B cell (primary cell): Measurements from ENCODE around the gene PCBP3. TPM values are rescaled to one million over a fixed set of nuclear protein-coding genes. Genes with fewer than 3 reads are reported as not detected.

Experiments used
- ATAC-seq: fragments of 200-7000 bp; cut with Tn5 transposase; one replicate; pipeline ENCODE4 v1.10.0; 2021; ENCODE audit warnings: low read depth, mild to moderate bottlenecking, moderate number of reproducible peaks, moderate library complexity
- CTCF ChIA-PET: fragments of 350-600 bp; sonication (Branson Sonifier 250); formaldehyde crosslinking; loops from one replicate; lab custom pipeline; 2021; ENCODE audit warnings: antibody characterized with exemption, inconsistent platforms; lab: Charles Lee
- POLR2A ChIA-PET: fragments of 350-600 bp; sonication (Branson Sonifier 250); formaldehyde crosslinking; loops from one replicate; lab custom pipeline; 2021; ENCODE audit warnings: antibody characterized with exemption; lab: Charles Lee
- DNase-seq: peaks from one replicate; pipeline ENCODE4 v3.0.0; 2013
- H2AFZ ChIP-seq: 2 replicates; pipeline ENCODE4 v1.6.1; 2012; ENCODE audit warnings: mild to moderate bottlenecking, low read depth, low read length; ENCODE audit not compliant: insufficient read depth, poor library complexity, severe bottlenecking
- H3K27ac ChIP-seq, 2 donors: 1 replicate in 1 of 2; 2 replicates in 1 of 2; pipeline ENCODE4 v1.5.1; 2012 to 2013; ENCODE audit warnings: low read length in 2 of 2, mild to moderate bottlenecking in 2 of 2, moderate library complexity in 1 of 2
- H3K27me3 ChIP-seq, 4 experiments: fragments of 200-600 bp in 1 of 4; sonication (generic) in 1 of 4; replicated peaks in 1 of 4; 1 replicate in 2 of 4; 2 replicates in 2 of 4; pipeline versions ENCODE4 v1.6.1 to v1.7.0; 2013 to 2016; ENCODE audit warnings: low read length in 3 of 4, mild to moderate bottlenecking in 2 of 4, mixed read lengths in 1 of 4, moderate library complexity in 1 of 4; ENCODE audit not compliant: insufficient read depth in 4 of 4, control insufficient read depth in 3 of 4; ENCODE audit errors: control extremely low read depth in 1 of 4
- H3K36me3 ChIP-seq, 2 experiments: replicated peaks in 1 of 2; 1 replicate in 1 of 2; 2 replicates in 1 of 2; pipeline versions ENCODE4 v1.6.1 to v1.7.1; 2013; ENCODE audit warnings: low read length in 1 of 2; ENCODE audit not compliant: insufficient read depth in 2 of 2, control insufficient read depth in 1 of 2; ENCODE audit errors: control extremely low read depth in 1 of 2, extremely low read depth in 1 of 2
- H3K4me1 ChIP-seq, 2 donors: fragments of 200-600 bp in 1 of 2; sonication (generic) in 1 of 2; 1 replicate in 1 of 2; 2 replicates in 1 of 2; pipeline versions ENCODE4 v1.5.1 to v1.6.1; 2013 to 2017; ENCODE audit warnings: low read length in 2 of 2; ENCODE audit not compliant: control insufficient read depth in 2 of 2, insufficient read depth in 2 of 2
- H3K4me2 ChIP-seq: replicated peaks from 2 replicates; pipeline ENCODE3; 2012; ENCODE audit warnings: mild to moderate bottlenecking, low read depth, low read length; ENCODE audit not compliant: poor library complexity, severe bottlenecking
- H3K4me3 ChIP-seq, 5 experiments: fragments of 200-600 bp in 1 of 5; sonication (generic) in 1 of 5; 1 replicate in 3 of 5; 2 replicates in 2 of 5; pipeline versions ENCODE4 v1.5.1 to v1.7.0; 2011 to 2016; ENCODE audit warnings: low read length in 4 of 5, mild to moderate bottlenecking in 4 of 5, low read depth in 2 of 5, control low read depth in 1 of 5, moderate library complexity in 1 of 5; ENCODE audit not compliant: insufficient read depth in 1 of 5; ENCODE audit errors: control extremely low read depth in 1 of 5, extremely low read depth in 1 of 5
- H3K79me2 ChIP-seq: fragments of 200-600 bp; sonication (generic); one replicate; pipeline ENCODE4 v1.6.0; 2016; ENCODE audit warnings: low read length; ENCODE audit not compliant: control insufficient read depth, insufficient read depth
- H3K9ac ChIP-seq: fragments of 200-600 bp; sonication (generic); 2 replicates; pipeline ENCODE4 v1.6.1; 2017; ENCODE audit warnings: mild to moderate bottlenecking, low read length, moderate library complexity
- H3K9me3 ChIP-seq, 3 donors: one replicate each; pipeline versions ENCODE4 v1.6.1 to v1.7.1; 2013; ENCODE audit warnings: low read length in 2 of 3; ENCODE audit not compliant: control insufficient read depth in 2 of 3, insufficient read depth in 1 of 3; ENCODE audit errors: control extremely low read depth in 1 of 3
- H4K20me1 ChIP-seq: 2 replicates; pipeline ENCODE4 v1.6.0; 2012; ENCODE audit warnings: mild to moderate bottlenecking, low read length; ENCODE audit not compliant: insufficient read depth, control insufficient read depth, poor library complexity, severe bottlenecking
- H3K27ac Mint-ChIP-seq: one replicate; pipeline ENCODE4 v1.8.0; 2021; ENCODE audit warnings: mixed read lengths
- H3K27me3 Mint-ChIP-seq: one replicate; pipeline ENCODE4 v1.8.0; 2021; ENCODE audit warnings: mixed read lengths
- H3K4me1 Mint-ChIP-seq: one replicate; pipeline ENCODE4 v1.8.0; 2021; ENCODE audit warnings: mixed read lengths
- H3K4me3 Mint-ChIP-seq: one replicate; pipeline ENCODE4 v1.8.0; 2021; ENCODE audit warnings: mixed read lengths
- H3K9me3 Mint-ChIP-seq: one replicate; pipeline ENCODE4 v1.8.0; 2022; ENCODE audit warnings: mixed read lengths; ENCODE audit not compliant: insufficient read depth
- EZH2 ChIP-seq: IDR thresholded peaks from 2 replicates; pipeline ENCODE4 v1.6.1; 2012; ENCODE audit warnings: borderline replicate concordance, low read depth, mild to moderate bottlenecking, moderate library complexity, low read length; ENCODE audit not compliant: insufficient read depth, poor library complexity, severe bottlenecking
- WGBS: methylation state at CpG from one replicate; pipeline ENCODE4 v1.1.5; 2013; ENCODE audit warnings: missing lambda C conversion rate; ENCODE audit not compliant: insufficient coverage; 5-methylcytosine and 5-hydroxymethylcytosine counted together
- intact Hi-C: fragments of 100-400 bp; cut with micrococcal nuclease; formaldehyde crosslinking; loops from one replicate; pipeline ENCODE4 v1.10.0; 2022
- polyA plus RNA-seq: library from polyadenylated mRNA; depleted of rRNA; stranded (reverse); fragments of >200 nt; gene quantifications from 2 replicates; pipeline ENCODE4 v1.2.3, GENCODE V29; 2012
- total RNA-seq, 2 donors: library from RNA; stranded (reverse); fragments of 120-200 nt in 1 of 2; gene quantifications; 1 replicate in 1 of 2; 2 replicates in 1 of 2; pipeline versions ENCODE4 v1.2.3 to v1.2.4, GENCODE V29; 2013 to 2022
- TF ChIP-seq, protein P1 (sequence below): fragments of 200-600 bp; IDR thresholded peaks from one replicate; pipeline ENCODE4 v1.8.0; 2022; ENCODE audit warnings: antibody characterized with exemption, mild to moderate bottlenecking

PCBP3 gene
- total and polyA plus RNA-seq, 2 donors (not counting 1 experiment from before 2014, with no cell fraction given): 0.45 to 2.7 TPM

GRCh38 chr21:45836268-45836655, 192.7 kb downstream of the PCBP3 start:
- no peaks in the 10 kb centered on the region for H3K27me3 ChIP-seq
- no peak overlapping the region for H2AFZ ChIP-seq
- no peak overlapping the region for H3K9ac ChIP-seq
- H3K79me2 ChIP-seq: no peaks in the 10 kb centered on the region
- WGBS: 97% methylated on average over 13 of the region's 13 CpGs
- no peaks in the 10 kb centered on the region for H3K36me3 ChIP-seq
- H3K27ac ChIP-seq: no peak overlapping the region
- ChIA-PET POLR2A (no interaction called here), CTCF (no interaction called here)
- no peak for DNase-seq
- Mint-ChIP-seq H3K27ac (no peak overlapping the region), H3K9me3 (peaks cover 7% of the 10 kb centered on the region), H3K4me1 (no peaks in the 10 kb centered on the region), H3K4me3 (no peak overlapping the region), H3K27me3 (no peaks in the 10 kb centered on the region)
- H3K4me1 ChIP-seq: no peaks in the 10 kb centered on the region
- H3K4me3 ChIP-seq: no peak overlapping the region
- ATAC-seq: no peak
- intact Hi-C loops: no loop called here
- H4K20me1 ChIP-seq: no peaks in the 10 kb centered on the region
- peaks cover 0 to 25% (median 10%) of the 10 kb centered on the region in 3 donors for H3K9me3 ChIP-seq
- no peak for TF ChIP-seq EZH2
- TF ChIP-seq, protein P1, sequence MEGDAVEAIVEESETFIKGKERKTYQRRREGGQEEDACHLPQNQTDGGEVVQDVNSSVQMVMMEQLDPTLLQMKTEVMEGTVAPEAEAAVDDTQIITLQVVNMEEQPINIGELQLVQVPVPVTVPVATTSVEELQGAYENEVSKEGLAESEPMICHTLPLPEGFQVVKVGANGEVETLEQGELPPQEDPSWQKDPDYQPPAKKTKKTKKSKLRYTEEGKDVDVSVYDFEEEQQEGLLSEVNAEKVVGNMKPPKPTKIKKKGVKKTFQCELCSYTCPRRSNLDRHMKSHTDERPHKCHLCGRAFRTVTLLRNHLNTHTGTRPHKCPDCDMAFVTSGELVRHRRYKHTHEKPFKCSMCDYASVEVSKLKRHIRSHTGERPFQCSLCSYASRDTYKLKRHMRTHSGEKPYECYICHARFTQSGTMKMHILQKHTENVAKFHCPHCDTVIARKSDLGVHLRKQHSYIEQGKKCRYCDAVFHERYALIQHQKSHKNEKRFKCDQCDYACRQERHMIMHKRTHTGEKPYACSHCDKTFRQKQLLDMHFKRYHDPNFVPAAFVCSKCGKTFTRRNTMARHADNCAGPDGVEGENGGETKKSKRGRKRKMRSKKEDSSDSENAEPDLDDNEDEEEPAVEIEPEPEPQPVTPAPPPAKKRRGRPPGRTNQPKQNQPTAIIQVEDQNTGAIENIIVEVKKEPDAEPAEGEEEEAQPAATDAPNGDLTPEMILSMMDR: no peak
- H3K4me2 ChIP-seq: no peak overlapping the region

GRCh38 chr21:45836694-45837670, 193.5 kb downstream of the PCBP3 start:
- H3K79me2 ChIP-seq: no peaks in the 10 kb centered on the region
- no peaks in the 10 kb centered on the region for H3K4me1 Mint-ChIP-seq
- WGBS: 92% methylated on average over 20 of the region's 24 CpGs
- no peaks in the 10 kb centered on the region for H3K36me3 ChIP-seq
- no peak overlapping the region for H3K4me3 ChIP-seq
- intact Hi-C loops: no loop called here
- no peak overlapping the region for H3K27ac Mint-ChIP-seq
- no peak for ATAC-seq
- H2AFZ ChIP-seq: no peak overlapping the region
- H3K4me2 ChIP-seq: no peak overlapping the region
- H3K27me3 ChIP-seq: no peaks in the 10 kb centered on the region
- H3K27me3 Mint-ChIP-seq: no peaks in the 10 kb centered on the region
- ChIA-PET CTCF (no interaction called here), POLR2A (no interaction called here)
- peaks cover 0 to 21% (median 10%) of the 10 kb centered on the region in 3 donors for H3K9me3 ChIP-seq
- H3K4me1 ChIP-seq: no peaks in the 10 kb centered on the region
- H3K27ac ChIP-seq: no peak overlapping the region
- H3K9me3 Mint-ChIP-seq: peaks cover 7% of the 10 kb centered on the region
- no peak for TF ChIP-seq EZH2
- TF ChIP-seq, protein P1: no peak
- no peak overlapping the region for H3K9ac ChIP-seq
- no peak for DNase-seq
- H4K20me1 ChIP-seq: no peaks in the 10 kb centered on the region
- no peak overlapping the region for H3K4me3 Mint-ChIP-seq
